Prostate gland (tissue), 2 donors: Measurements from ENCODE around the gene TSHZ2. TPM values are rescaled to one million over a fixed set of nuclear protein-coding genes. Genes with fewer than 3 reads are reported as not detected.
"Not testable (repeated sequence)": the region's sequence is repeated elsewhere in the genome, so short reads cannot be mapped to it uniquely, and the experiment has no call there.

ENCODE experiments used
- DNase-seq: peaks from one replicate; pipeline ENCODE4 v3.0.0-alpha.2; 2019; ENCODE audit warnings: low spot score
- H3K27ac ChIP-seq, 2 donors: fragments of 200-600 bp; sonication (generic); 2 replicates each; pipeline ENCODE4 v1.5.1; 2017 to 2019
- H3K27me3 ChIP-seq: fragments of 200-600 bp; sonication (generic); replicated peaks from 2 replicates; pipeline ENCODE4 v1.5.1; 2019; ENCODE audit not compliant: insufficient read depth
- H3K36me3 ChIP-seq, 2 donors: fragments of 200-600 bp; sonication (generic); 1 replicate in 1 of 2; 2 replicates in 1 of 2; pipeline versions ENCODE4 v1.5.1 to v1.8.1; 2017 to 2019
- H3K4me1 ChIP-seq: fragments of 200-600 bp; sonication (generic); replicated peaks from 2 replicates; pipeline ENCODE4 v1.5.1; 2019
- H3K4me3 ChIP-seq, 2 donors: fragments of 200-600 bp; sonication (generic); 2 replicates each; pipeline ENCODE4 v1.5.1; 2017 to 2019
- H3K9me3 ChIP-seq: fragments of 200-600 bp; sonication (generic); 2 replicates; pipeline ENCODE4 v1.5.1; 2017
- POLR2A ChIP-seq: fragments of 450-650 bp; IDR thresholded peaks from one replicate; pipeline ENCODE4 v1.6.1; 2016; ENCODE audit warnings: antibody characterized with exemption, mild to moderate bottlenecking
- POLR2AphosphoS5 ChIP-seq: sonication (generic); formaldehyde crosslinking; IDR thresholded peaks from one replicate; pipeline ENCODE4 v1.6.1; 2017; ENCODE audit warnings: antibody characterized with exemption
- WGBS: methylation state at CpG from one replicate; pipeline ENCODE4 v1.1.5; 2018; 5-methylcytosine and 5-hydroxymethylcytosine counted together
- intact Hi-C: fragments of 100-400 bp; cut with DNase I; formaldehyde crosslinking; loops from one replicate; pipeline ENCODE4 v1.14.2; 2022
- total RNA-seq, 2 donors: library from RNA; depleted of rRNA; stranded (reverse); fragments of >200 nt; gene quantifications; one replicate each; pipeline ENCODE4 v1.1.0, GENCODE V29; 2016
- TF ChIP-seq, protein P1 (sequence below), 4 experiments: fragments of 200-600 bp in 2 of 4; fragments of 450-650 bp in 2 of 4; sonication (generic) in 2 of 4; IDR thresholded peaks; 1 replicate in 3 of 4; 2 replicates in 1 of 4; pipeline ENCODE4 v1.5.1; 2016 to 2019; ENCODE audit warnings: antibody characterized with exemption in 4 of 4, mild to moderate bottlenecking in 2 of 4, moderate library complexity in 2 of 4

TSHZ2 gene
- total RNA-seq, 2 donors from 2014 or later, result 9.8 to 35.1 TPM

GRCh38 chr20:53466279-53466678 lies 494.1 kb downstream of the TSHZ2 start:
- H3K9me3 ChIP-seq, result no peaks in the 10 kb centered on the region
- no peaks in the 10 kb centered on the region for H3K4me1 ChIP-seq
- no peak overlapping the region for H3K27ac ChIP-seq
- no peaks in the 10 kb centered on the region for H3K27me3 ChIP-seq
- H3K4me3 ChIP-seq, result no peak overlapping the region
- no peaks in the 10 kb centered on the region for H3K36me3 ChIP-seq
- TF ChIP-seq, protein P1, sequence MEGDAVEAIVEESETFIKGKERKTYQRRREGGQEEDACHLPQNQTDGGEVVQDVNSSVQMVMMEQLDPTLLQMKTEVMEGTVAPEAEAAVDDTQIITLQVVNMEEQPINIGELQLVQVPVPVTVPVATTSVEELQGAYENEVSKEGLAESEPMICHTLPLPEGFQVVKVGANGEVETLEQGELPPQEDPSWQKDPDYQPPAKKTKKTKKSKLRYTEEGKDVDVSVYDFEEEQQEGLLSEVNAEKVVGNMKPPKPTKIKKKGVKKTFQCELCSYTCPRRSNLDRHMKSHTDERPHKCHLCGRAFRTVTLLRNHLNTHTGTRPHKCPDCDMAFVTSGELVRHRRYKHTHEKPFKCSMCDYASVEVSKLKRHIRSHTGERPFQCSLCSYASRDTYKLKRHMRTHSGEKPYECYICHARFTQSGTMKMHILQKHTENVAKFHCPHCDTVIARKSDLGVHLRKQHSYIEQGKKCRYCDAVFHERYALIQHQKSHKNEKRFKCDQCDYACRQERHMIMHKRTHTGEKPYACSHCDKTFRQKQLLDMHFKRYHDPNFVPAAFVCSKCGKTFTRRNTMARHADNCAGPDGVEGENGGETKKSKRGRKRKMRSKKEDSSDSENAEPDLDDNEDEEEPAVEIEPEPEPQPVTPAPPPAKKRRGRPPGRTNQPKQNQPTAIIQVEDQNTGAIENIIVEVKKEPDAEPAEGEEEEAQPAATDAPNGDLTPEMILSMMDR (IDR thresholded peaks at IDR 0.05), result no peak
- no peak for DNase-seq
- intact Hi-C loops, result no loop called here
- 63% methylated on average over 4 of the region's 4 CpGs for WGBS

DNA sequence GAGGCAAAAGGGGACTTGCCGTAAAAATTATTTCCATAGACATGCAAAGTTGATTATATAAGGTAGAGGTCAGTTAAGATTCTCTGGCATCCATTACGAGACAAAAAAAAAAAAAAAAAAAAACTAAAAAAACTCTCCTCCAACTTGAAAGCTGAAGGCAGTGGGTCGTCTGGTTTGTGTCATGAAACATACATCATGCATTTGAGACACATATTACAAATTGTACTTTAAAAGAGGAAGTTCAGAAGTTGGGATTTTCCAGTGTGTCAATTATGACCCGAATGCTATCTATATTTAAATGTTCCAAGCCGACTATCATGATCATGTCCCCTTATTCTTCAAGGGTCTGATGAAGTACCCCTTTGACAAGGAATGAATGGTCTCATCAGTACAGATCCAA lies 496.4 kb downstream of the TSHZ2 start:
- 79% methylated on average over 5 of the region's 5 CpGs for WGBS
- DNase-seq, result no peak
- TF ChIP-seq POLR2AphosphoS5, result no peak
- TF ChIP-seq POLR2A, result no peak
- TF ChIP-seq, protein P1 (IDR thresholded peaks at IDR 0.05), result no peak
- Histone ChIP-seq H3K36me3 (no peaks in the 10 kb centered on the region), H3K9me3 (no peaks in the 10 kb centered on the region), H3K4me1 (no peaks in the 10 kb centered on the region), H3K4me3 (no peak overlapping the region), H3K27ac (no peak overlapping the region), H3K27me3 (no peaks in the 10 kb centered on the region)
- intact Hi-C loops, result no loop called here

DNA sequence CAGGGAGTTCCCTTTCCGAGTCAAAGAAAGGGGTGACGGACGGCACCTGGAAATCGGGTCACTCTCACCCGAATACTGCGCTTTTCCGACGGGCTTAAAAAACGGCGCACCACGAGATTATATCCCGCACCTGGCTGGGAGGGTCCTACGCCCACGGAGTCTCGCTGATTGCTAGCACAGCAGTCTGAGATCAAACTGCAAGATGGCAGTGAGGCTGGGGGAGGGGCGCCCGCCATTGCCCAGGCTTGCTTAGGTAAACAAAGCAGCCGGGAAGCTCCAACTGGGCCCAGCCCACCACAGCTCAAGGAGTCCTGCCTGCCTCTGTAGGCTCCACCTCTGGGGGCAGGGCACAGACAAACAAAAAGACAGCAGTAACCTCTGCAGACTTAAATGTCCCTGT lies 500.7 kb downstream of the TSHZ2 start:
- WGBS, result 95% methylated on average over 17 of the region's 18 CpGs

GRCh38 chr20:53480913-53481312 lies 508.8 kb downstream of the TSHZ2 start:
- Histone ChIP-seq H3K27me3 (no peaks in the 10 kb centered on the region), H3K4me3 (no peak overlapping the region), H3K36me3 (no peaks in the 10 kb centered on the region), H3K27ac (no peak overlapping the region), H3K4me1 (no peaks in the 10 kb centered on the region), H3K9me3 (no peaks in the 10 kb centered on the region)
- DNase-seq, result no peak
- no peak for TF ChIP-seq POLR2AphosphoS5
- TF ChIP-seq POLR2A, result no peak
- TF ChIP-seq, protein P1 (IDR thresholded peaks at IDR 0.05), result no peak
- WGBS, result 82% methylated on average over 2 of the region's 2 CpGs
- intact Hi-C loops, result no loop called here

More for the DNA sequence above, 500.7 kb downstream of the TSHZ2 start:
- H3K4me1 ChIP-seq, H3K27me3 ChIP-seq, DNase-seq, H3K9me3 ChIP-seq, intact Hi-C loops, H3K4me3 ChIP-seq, H3K36me3 ChIP-seq, H3K27ac ChIP-seq: not testable (repeated sequence)

GRCh38 chr20:53487461-53488200 lies 515.5 kb downstream of the TSHZ2 start:
- TF ChIP-seq POLR2A (no peak), POLR2AphosphoS5 (no peak)
- TF ChIP-seq, protein P1 (IDR thresholded peaks at IDR 0.05), result no peak
- Histone ChIP-seq H3K4me3 (no peak overlapping the region), H3K9me3 (no peaks in the 10 kb centered on the region), H3K36me3 (no peaks in the 10 kb centered on the region), H3K27ac (no peak overlapping the region), H3K27me3 (no peaks in the 10 kb centered on the region), H3K4me1 (no peaks in the 10 kb centered on the region)
- DNase-seq, result no peak
- intact Hi-C loops, result no loop called here
- WGBS, result 68% methylated on average over 4 of the region's 4 CpGs
